Dermis microvascular lymphatic vessel endothelial cell (primary cell): Measurements from ENCODE around the gene EMP1. TPM values are rescaled to one million over a fixed set of nuclear protein-coding genes. Genes with fewer than 3 reads are reported as not detected.
"Not testable (repeated sequence)": the region's sequence is repeated elsewhere in the genome, so short reads cannot be mapped to it uniquely, and the experiment has no call there.

ENCODE experiments used
- DNase-seq, 2 donors: peaks; one replicate each; pipeline versions ENCODE4 v3.0.0 to v3.0.0-alpha.2; 2010; ENCODE audit warnings: low read depth in 2 of 2
- total RNA-seq: library from RNA; depleted of rRNA; stranded (reverse); fragments of >200 nt; gene quantifications from 2 replicates; pipeline ENCODE4 v1.2.1, GENCODE V29; 2014

EMP1 gene
- total RNA-seq, 1 donor from 2014 or later, result 101 TPM

DNA sequence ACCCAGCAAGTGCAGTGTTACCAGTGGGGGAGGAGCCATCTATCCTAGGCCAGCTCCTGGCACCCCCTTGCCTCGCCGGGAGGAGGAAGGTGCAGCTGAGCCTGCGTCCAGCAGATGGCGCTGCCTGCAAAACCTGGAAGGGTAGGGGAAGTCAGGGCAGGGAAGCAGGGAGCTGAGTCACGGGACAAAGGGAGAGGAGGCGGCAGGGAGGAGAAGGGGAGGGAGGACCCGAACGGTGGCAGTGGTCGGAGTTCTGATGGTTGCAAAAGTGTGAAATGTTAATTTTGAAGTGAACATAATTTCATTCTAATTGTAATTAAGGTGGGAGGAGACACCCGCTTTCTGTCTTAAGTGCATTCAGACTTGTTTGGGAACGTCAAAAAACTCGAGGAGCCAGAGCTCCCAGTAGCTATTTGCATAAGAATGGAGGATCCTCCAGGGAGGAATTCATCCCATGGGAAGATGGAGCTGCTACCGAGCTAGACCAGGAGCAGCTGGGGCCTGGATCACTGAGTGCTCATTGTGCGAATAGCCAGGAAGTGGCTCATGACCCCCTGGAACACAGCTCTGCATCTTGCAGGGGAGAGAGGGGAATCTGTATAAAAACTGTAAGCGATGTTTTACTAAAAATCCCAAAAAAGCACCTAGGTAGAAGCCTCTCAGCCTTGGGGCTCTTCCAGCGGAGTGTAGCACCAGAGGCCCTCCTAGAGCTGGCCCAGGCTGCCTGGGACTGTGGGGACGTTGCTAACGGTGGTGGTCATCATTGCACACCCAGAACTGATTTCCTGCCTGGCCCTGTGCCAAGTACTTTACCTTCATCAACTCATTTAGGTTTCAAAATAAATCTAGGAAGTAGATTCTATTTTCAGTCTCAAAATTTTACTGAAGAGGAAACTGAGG lies 59.5 kb downstream of the EMP1 start:
- peak; percentile 88 to 92 for DNase-seq

DNA sequence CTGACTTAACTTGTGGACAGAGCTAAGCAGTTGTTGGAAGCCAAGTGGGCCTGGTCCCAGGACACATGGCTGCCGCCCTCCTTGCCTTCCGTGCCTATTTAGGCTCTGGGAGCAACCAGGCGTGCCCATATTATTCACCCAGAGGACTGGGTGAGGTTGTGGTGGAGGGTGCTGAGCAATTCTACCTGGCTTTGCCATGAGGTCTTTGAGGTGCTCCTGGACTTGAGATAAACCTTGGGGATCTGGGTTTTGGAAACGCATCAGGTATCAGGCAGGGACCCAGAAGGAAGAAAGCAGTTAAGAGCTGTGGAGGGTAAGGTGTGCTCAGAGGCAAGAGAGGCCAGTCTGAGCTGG lies 60.1 kb downstream of the EMP1 start:
- DNase-seq, result no peak

DNA sequence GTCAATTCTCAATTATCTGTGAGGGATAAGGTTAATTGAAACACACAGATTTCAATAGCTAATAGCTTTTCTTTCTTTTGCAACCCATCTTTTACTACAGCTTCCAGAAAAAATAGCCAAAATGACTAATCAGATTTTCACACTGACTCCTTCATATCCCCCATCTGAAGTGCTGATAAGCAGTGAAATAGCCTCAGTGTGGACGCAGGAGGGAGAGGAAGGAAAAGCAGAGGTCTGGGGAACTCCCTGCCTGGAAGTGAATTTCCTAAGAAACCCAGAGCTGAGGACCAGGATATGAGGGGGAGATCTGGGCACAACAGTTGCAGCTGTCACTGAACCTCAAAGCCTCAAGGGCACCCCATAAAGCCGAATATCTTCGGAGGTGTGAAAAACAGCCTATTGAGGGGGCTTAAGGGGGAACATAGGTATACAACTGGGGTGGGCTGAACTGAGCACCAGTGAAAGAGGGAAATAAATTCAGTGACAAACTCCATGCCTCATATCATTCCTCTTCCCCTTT lies 60.9 kb downstream of the EMP1 start:
- DNase-seq, result peak in 1 of 2 donors; percentile 27

DNA sequence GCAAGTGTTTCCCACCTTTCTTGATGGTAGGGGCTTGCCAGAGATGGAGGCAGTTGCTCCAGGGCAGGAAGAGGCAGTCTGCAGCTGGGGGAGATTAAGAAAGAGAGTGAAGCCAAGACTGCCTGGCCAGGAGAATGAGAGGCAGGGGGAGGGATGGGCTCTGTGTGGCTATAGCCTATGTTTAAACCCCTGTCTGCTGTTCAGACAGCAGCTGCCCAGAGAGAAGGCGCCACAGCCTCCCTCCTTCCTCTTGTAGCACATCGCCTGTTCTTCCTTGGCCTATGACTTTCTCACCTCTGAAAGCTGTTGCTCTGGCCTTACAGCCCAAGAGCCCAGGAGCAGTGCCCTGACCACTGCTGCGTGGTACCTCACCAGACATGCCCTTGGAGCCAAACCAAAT lies 61.7 kb downstream of the EMP1 start:
- DNase-seq, result no peak

DNA sequence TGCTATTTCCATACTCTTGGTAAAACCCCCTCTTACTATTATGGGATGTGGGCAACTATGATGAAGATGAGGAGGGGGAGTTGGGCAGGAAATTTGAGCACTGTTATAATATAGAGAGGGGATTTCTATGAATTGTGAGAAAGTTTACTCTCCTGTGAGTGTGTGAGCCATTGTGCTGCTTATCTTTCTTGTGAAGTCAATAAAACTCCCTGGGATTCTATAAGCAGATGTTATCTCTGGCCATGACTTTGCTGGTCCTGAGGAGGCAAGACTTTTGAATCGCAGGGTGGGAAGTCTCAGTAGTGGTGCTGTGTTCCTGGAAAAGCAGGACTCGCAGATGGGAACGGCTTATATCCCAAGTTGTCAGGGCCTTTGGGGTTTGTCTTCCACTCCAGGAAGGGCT lies 62.2 kb downstream of the EMP1 start:
- DNase-seq, result no peak

DNA sequence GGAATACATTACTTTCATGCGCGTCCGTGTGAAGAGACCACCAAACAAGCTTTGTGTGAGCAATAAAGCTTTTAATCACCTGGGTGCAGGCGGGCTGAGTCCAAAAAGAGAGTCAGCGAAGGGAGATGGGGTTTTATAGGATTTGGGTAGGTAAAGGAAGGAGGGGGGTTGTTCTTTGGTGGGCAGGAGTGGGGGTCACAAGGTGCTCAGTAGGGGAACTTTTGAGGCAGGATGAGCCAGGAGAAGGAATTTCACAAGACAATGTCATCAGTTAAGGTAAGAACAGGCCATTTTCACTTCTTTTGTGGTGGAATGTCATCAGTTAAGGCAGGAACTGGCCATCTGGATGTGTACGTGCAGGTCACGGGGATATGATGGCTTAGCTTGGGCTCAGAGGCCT lies 63.1 kb downstream of the EMP1 start:
- not testable (repeated sequence) for DNase-seq

DNA sequence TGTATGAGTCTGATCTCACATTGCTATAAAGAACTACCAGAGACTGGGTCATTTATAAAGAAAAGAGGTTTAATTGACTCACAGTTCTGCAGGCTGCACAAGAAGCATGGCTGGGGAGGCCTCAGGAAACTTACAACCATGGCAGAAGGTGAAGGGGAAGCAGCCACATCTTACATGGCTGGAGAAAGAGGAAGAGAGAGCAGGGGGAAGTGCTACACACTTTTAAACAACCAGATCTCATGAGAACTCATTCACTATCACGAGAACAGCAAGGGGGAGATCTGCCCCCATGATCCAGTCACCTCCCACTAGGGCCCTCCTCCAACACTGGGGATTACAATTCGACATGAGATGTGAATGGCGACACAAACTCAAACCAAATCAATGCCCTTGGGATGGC lies 71.3 kb downstream of the EMP1 start:
- not testable (repeated sequence) for DNase-seq

DNA sequence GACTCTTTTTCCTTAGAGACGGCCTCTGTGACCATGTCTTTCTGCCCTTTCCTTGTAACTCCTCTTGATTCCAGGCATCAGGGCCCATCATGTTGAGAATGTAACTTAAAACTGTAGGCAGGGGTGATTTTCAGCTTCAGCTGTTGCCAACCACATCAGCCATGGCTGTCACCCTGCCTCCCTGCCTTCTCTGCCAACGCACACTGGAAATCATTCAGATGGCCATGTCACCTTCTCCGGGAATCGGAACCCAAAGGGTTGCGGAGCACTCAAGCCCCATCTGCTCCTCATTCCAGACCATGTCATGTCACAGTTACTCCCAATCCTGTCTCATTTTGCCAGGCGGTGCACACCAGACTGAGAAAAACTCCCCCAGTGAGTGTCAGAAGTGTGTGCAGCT lies 72.1 kb downstream of the EMP1 start:
- DNase-seq, result no peak

Other genes with a start within 250 kb of the EMP1 start
- gene GPRC5D, start 244.6 kb upstream of the EMP1 start, total RNA-seq, result not detected in 2 replicates
- gene HEBP1, start 196.5 kb upstream of the EMP1 start, total RNA-seq, result 20.5 and 38.8 TPM in 2 replicates
- 7.3 and 10.5 TPM in 2 replicates for gene FAM234B, start 152.3 kb upstream of the EMP1 start, total RNA-seq
- not detected in 2 replicates for gene GSG1, start 93.1 kb upstream of the EMP1 start, total RNA-seq